Ascending aorta (tissue), 2 donors: ENCODE results near the gene CKAP5. TPM values are rescaled to one million over a fixed set of nuclear protein-coding genes. Genes with fewer than 3 reads are reported as not detected.

Source experiments
- DNase-seq, 2 donors: peaks; one replicate each; pipeline ENCODE4 v3.0.0-alpha.2; 2019; ENCODE audit warnings: low spot score in 2 of 2
- H3K27ac ChIP-seq, 2 donors: fragments of 200-600 bp; sonication (generic); one replicate each; pipeline ENCODE4 v1.5.1; 2016 to 2017; ENCODE audit warnings: mild to moderate bottlenecking in 1 of 2
- H3K27me3 ChIP-seq: fragments of 200-600 bp; sonication (generic); one replicate; pipeline ENCODE4 v1.5.1; 2017
- H3K36me3 ChIP-seq, 2 donors: fragments of 200-600 bp; sonication (generic); one replicate each; pipeline ENCODE4 v1.5.1; 2016
- H3K4me1 ChIP-seq, 2 donors: fragments of 200-600 bp; sonication (generic); one replicate each; pipeline ENCODE4 v1.5.1; 2016 to 2017; ENCODE audit warnings: mild to moderate bottlenecking in 1 of 2
- H3K4me3 ChIP-seq, 2 donors: fragments of 200-600 bp; sonication (generic); one replicate each; pipeline ENCODE4 v1.5.1; 2016 to 2017; ENCODE audit warnings: mild to moderate bottlenecking in 1 of 2
- H3K9me3 ChIP-seq, 2 donors: fragments of 200-600 bp; sonication (generic); one replicate each; pipeline ENCODE4 v1.5.1; 2016
- CTCF ChIP-seq, 3 experiments: fragments of 200-600 bp in 2 of 3; fragments of 450-650 bp in 1 of 3; sonication (generic) in 2 of 3; IDR thresholded peaks; one replicate each; pipeline ENCODE4 v1.5.1; 2016 to 2019; ENCODE audit warnings: antibody characterized with exemption in 3 of 3, mild to moderate bottlenecking in 1 of 3, moderate library complexity in 1 of 3
- intact Hi-C: fragments of 100-400 bp; cut with DNase I; formaldehyde crosslinking; loops from one replicate; pipeline ENCODE4 v1.15.1; 2023
- total RNA-seq: library from RNA; depleted of rRNA; stranded (reverse); fragments of >200 nt; gene quantifications from one replicate; pipeline ENCODE4 v1.1.0, GENCODE V29; 2016

CKAP5 gene
- total RNA-seq, 1 donor from 2014 or later: 13.5 TPM

DNA sequence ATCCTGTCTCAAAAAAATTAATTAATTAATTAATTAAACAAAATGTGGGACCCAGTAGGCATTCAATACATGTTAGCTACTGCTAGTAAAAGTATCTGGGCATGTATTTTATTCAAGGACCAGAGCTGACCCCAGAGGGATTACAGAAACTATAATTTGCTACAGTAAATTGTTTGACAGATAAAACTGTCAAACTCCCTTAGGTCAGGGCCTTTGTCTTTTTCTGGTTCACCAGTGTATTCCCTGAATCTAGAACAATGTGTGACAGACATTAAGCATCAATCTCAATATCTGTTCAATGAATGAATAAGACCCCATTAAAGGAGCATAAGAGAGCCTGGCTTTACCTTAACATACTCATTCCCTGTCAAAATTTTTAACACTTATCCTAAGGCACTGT is 6.0 kb downstream of the CKAP5 start:
- H3K9me3 ChIP-seq: no peaks in the 10 kb centered on the region
- intact Hi-C loops: no loop called here
- no peaks in the 10 kb centered on the region for H3K36me3 ChIP-seq
- H3K27ac ChIP-seq: no peak overlapping the region
- TF ChIP-seq CTCF (IDR thresholded peaks at IDR 0.05): no peak
- H3K4me3 ChIP-seq: no peak overlapping the region
- H3K27me3 ChIP-seq: no peaks in the 10 kb centered on the region
- H3K4me1 ChIP-seq: peaks cover 0 to 8% of the 10 kb centered on the region in 2 donors
- no peak for DNase-seq

DNA sequence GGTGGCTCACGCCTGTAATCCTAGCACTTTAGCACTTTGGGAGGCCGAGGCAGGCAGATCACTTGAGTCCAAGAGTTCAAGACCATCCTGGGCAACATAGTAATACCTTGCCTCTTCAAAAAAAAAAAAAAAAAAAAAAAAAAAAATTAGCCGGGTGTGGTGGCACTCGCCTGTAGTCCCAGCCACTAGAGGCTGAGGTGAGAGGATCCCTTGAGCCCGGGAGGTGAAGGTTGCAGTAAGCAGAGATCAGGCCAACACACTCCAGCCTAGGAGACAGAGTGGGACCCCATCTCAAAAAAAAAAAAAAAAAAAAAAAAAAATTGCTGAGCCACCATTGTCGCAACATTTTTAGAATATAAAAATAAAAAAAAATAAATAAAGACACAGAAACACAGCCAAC is 7.6 kb downstream of the CKAP5 start:
- no peak overlapping the region for H3K27ac ChIP-seq
- DNase-seq: no peak
- intact Hi-C loops: no loop called here
- H3K4me3 ChIP-seq: no peak overlapping the region
- no peaks in the 10 kb centered on the region for H3K36me3 ChIP-seq
- no peaks in the 10 kb centered on the region for H3K9me3 ChIP-seq
- H3K4me1 ChIP-seq: no peaks in the 10 kb centered on the region
- no peaks in the 10 kb centered on the region for H3K27me3 ChIP-seq
- no peak for TF ChIP-seq CTCF (IDR thresholded peaks at IDR 0.05)

DNA sequence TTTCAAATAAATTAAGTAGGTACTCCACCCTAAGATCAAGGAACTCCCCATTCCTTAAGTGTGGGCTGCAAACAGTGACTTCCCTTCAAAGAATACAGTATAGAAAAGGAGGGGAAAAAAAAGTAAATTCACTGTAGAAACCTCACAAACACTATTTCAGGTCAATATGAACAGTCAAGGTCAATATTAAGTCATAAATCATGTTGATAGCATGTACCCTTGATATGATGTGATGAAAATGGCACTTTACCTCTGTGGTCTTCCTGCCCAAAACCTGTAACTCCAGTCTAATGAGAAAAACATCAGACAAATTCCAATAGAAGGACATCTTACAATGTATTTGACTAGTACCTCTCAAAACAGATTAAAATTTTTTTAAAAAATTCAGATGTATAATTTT is 8.2 kb downstream of the CKAP5 start:
- H3K27ac ChIP-seq: no peak overlapping the region
- H3K4me1 ChIP-seq: no peaks in the 10 kb centered on the region
- intact Hi-C loops: no loop called here
- no peak for TF ChIP-seq CTCF (IDR thresholded peaks at IDR 0.05)
- H3K4me3 ChIP-seq: no peak overlapping the region
- H3K36me3 ChIP-seq: no peaks in the 10 kb centered on the region
- H3K27me3 ChIP-seq: no peaks in the 10 kb centered on the region
- no peaks in the 10 kb centered on the region for H3K9me3 ChIP-seq
- no peak for DNase-seq

DNA sequence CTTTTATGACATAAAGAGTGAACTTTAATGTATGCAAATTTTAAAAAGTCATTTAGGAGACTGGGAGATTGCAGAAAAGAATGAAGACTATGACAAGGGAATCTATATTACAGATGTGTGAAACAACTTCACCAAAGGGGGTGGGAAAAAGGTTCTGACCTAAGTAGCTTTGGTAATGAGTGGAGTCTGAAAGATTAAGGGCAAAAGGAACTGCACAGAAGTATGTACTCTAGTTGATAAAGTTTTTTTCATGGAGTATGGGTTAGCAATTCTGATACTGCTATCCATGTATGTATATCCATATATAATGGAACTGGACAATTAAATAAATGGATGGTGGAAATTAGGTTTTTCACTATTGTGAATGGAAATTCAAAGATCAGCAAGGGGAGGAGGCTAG is 9.2 kb downstream of the CKAP5 start:
- Histone ChIP-seq H3K4me3 (no peak overlapping the region), H3K27me3 (no peaks in the 10 kb centered on the region), H3K9me3 (no peaks in the 10 kb centered on the region), H3K36me3 (no peaks in the 10 kb centered on the region), H3K4me1 (no peaks in the 10 kb centered on the region), H3K27ac (no peak overlapping the region)
- no peak for TF ChIP-seq CTCF (IDR thresholded peaks at IDR 0.05)
- no peak for DNase-seq
- intact Hi-C loops: no loop called here

- H3K9me3 ChIP-seq: no peaks in the 10 kb centered on the region
- TF ChIP-seq CTCF (IDR thresholded peaks at IDR 0.05): no peak
- no peak overlapping the region for H3K4me3 ChIP-seq
- no peak overlapping the region for H3K27ac ChIP-seq
- H3K27me3 ChIP-seq: no peaks in the 10 kb centered on the region
- H3K4me1 ChIP-seq: no peaks in the 10 kb centered on the region
- intact Hi-C loops: no loop called here
- DNase-seq: no peak
- no peaks in the 10 kb centered on the region for H3K36me3 ChIP-seq
Observed at GRCh38 chr11:46836431-46836830, 9.6 kb downstream of the CKAP5 start.

DNA sequence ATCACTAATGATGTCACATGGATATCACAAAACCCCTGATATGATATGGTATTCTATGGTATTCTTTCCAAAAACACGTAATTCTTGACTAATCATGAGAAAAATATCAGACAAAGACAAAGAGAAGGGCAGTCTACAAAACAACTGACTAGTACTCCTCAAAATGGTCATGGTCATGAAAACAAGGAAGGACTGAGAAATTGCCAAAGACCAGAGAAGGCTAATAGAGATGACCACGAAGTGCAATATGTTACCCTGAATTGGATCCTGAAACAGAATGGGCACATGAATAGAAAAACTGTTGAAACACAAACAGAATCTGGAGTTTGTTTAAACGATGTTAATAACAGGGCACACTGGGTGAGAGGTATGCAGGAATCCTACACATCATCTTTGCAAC is 10.2 kb downstream of the CKAP5 start:
- Histone ChIP-seq H3K9me3 (no peaks in the 10 kb centered on the region), H3K27me3 (no peaks in the 10 kb centered on the region), H3K27ac (no peak overlapping the region), H3K4me3 (no peak overlapping the region), H3K4me1 (no peaks in the 10 kb centered on the region), H3K36me3 (no peaks in the 10 kb centered on the region)
- no peak for TF ChIP-seq CTCF (IDR thresholded peaks at IDR 0.05)
- DNase-seq: no peak
- intact Hi-C loops: no loop called here
